AG09309 (cell line): ENCODE results near the gene SHANK2.

ENCODE experiments used
- DNase-seq: peaks from one replicate; pipeline ENCODE4 v3.0.0-alpha.2; 2010; ENCODE audit warnings: low read depth
- H3K4me3 ChIP-seq: 2 replicates; pipeline ENCODE4 v1.5.1; 2011; ENCODE audit warnings: mild to moderate bottlenecking, low read depth, low read length, moderate library complexity; ENCODE audit not compliant: control insufficient read depth
- CTCF ChIP-seq: IDR thresholded peaks from 2 replicates; pipeline ENCODE4 v1.5.1; 2011; ENCODE audit warnings: mild to moderate bottlenecking, low read depth, low read length, inconsistent platforms; ENCODE audit not compliant: insufficient read depth, control insufficient read depth; ENCODE audit errors: missing control alignments

The SHANK2 gene

GRCh38 chr11:71206186-71206585 lies 46.2 kb downstream of the SHANK2 start:
- TF ChIP-seq CTCF = no peak

GRCh38 chr11:71204748-71205664 lies 47.4 kb downstream of the SHANK2 start:
- DNase-seq = no peak
- TF ChIP-seq CTCF = no peak
- no peak overlapping the region for H3K4me3 ChIP-seq

More at GRCh38 chr11:71206186-71206585, 46.2 kb downstream of the SHANK2 start:
- no peak overlapping the region for H3K4me3 ChIP-seq
- no peak for DNase-seq

- DNase-seq = no peak
- no peak overlapping the region for H3K4me3 ChIP-seq
- no peak for TF ChIP-seq CTCF
These were observed 48.1 kb downstream of the SHANK2 start for GRCh38 chr11:71204294-71204693.

- no peak for DNase-seq
These were observed 48.7 kb downstream of the SHANK2 start for GRCh38 chr11:71203681-71204080.

GRCh38 chr11:71202966-71203365 lies 49.4 kb downstream of the SHANK2 start:
- TF ChIP-seq CTCF = no peak

More at GRCh38 chr11:71203681-71204080, 48.7 kb downstream of the SHANK2 start:
- no peak for TF ChIP-seq CTCF
- no peak overlapping the region for H3K4me3 ChIP-seq

GRCh38 chr11:71202598-71202944 lies 49.8 kb downstream of the SHANK2 start:
- H3K4me3 ChIP-seq = no peak overlapping the region
- no peak for TF ChIP-seq CTCF
- DNase-seq = no peak

More at GRCh38 chr11:71202966-71203365, 49.4 kb downstream of the SHANK2 start:
- no peak overlapping the region for H3K4me3 ChIP-seq
- DNase-seq = no peak
